Measurements from ENCODE around the gene C20orf173. TPM values are rescaled to one million over a fixed set of nuclear protein-coding genes. Genes with fewer than 3 reads are reported as not detected.

The C20orf173 gene
- total RNA-seq, 1 donor from 2014 or later = not detected

GRCh38 chr20:35562541-35563110 lies 33.2 kb upstream of the C20orf173 start:
- H3K27me3 ChIP-seq (ENCODE audit: low read depth) = no peaks in the 10 kb centered on the region
- no peak overlapping the region for H3K27ac ChIP-seq
- no peak overlapping the region for H3K4me3 ChIP-seq
- no peak for TF ChIP-seq CTCF (IDR thresholded peaks at IDR 0.05)
- intact Hi-C loops (cut with DNase I) = no loop called here
- H3K36me3 ChIP-seq = peaks cover 12% of the 10 kb centered on the region
- ATAC-seq (no peak), DNase-seq (no peak)
- no peaks in the 10 kb centered on the region for H3K9me3 ChIP-seq
- no peaks in the 10 kb centered on the region for H3K4me1 ChIP-seq

DNA sequence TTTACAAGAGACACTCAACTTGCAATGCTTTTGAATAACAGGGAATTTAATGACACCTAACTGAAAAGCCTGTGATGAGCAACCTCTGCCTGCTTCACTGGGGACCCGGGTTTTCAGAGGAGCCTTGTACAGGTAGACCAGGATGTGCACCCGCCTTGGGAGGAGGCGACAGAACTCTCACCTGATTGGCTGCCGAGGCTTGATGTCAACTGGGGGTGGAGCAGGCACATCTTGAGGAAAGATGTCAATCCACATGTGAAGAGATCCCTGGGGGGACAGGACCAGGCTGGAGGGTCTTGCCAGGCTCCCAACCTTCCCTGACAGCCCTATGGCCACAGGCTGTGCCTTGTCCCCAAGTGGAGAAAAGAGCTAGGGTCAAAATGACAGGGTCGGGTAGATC lies 32.2 kb upstream of the C20orf173 start:
- ATAC-seq = no peak
- H3K36me3 ChIP-seq = peaks cover 22% of the 10 kb centered on the region
- no peak overlapping the region for H3K27ac ChIP-seq
- intact Hi-C loops (cut with DNase I) = no loop called here
- no peak for TF ChIP-seq CTCF (IDR thresholded peaks at IDR 0.05)
- DNase-seq = no peak
- no peaks in the 10 kb centered on the region for H3K9me3 ChIP-seq
- no peak overlapping the region for H3K4me3 ChIP-seq
- no peaks in the 10 kb centered on the region for H3K4me1 ChIP-seq
- H3K27me3 ChIP-seq (ENCODE audit: low read depth) = no peaks in the 10 kb centered on the region

- Histone ChIP-seq H3K4me3 (no peak overlapping the region), H3K27ac (no peak overlapping the region), H3K9me3 (no peaks in the 10 kb centered on the region), H3K4me1 (no peaks in the 10 kb centered on the region), H3K27me3 (ENCODE audit: low read depth) (no peaks in the 10 kb centered on the region), H3K36me3 (peaks cover 26% of the 10 kb centered on the region)
- ATAC-seq = peak; percentile 70 to 84
- TF ChIP-seq CTCF (IDR thresholded peaks at IDR 0.05) = peak; percentile 21
- intact Hi-C loops (cut with DNase I) = no loop called here
- DNase-seq = no peak
Observed at GRCh38 chr20:35561268-35561667, 31.8 kb upstream of the C20orf173 start.

DNA sequence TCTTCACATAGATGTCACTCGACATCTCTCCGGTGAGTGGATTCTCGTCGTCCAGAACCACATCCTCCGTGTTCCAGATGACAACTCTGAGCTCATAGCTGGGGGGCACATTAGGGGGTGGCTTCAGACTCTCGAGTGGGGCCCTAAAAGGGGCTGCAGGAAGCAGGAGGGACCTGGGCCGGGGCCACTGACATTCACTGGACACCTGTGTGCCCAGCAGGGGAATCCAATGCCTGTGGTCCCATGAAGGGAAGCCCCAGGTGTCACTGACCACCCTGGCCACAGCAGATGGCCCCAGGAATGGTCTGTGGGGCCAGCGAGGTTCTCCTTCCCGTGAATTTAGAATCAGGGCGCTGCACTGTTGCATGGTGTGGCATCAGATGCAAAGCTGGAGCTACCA lies 31.1 kb upstream of the C20orf173 start:
- H3K36me3 ChIP-seq = peaks cover 33% of the 10 kb centered on the region
- intact Hi-C loops (cut with DNase I) = no loop called here
- no peak overlapping the region for H3K4me3 ChIP-seq
- DNase-seq (no peak), ATAC-seq (no peak)
- H3K9me3 ChIP-seq = no peaks in the 10 kb centered on the region
- no peaks in the 10 kb centered on the region for H3K4me1 ChIP-seq
- H3K27me3 ChIP-seq (ENCODE audit: low read depth) = no peaks in the 10 kb centered on the region
- H3K27ac ChIP-seq = no peak overlapping the region
- TF ChIP-seq CTCF (IDR thresholded peaks at IDR 0.05) = no peak

DNA sequence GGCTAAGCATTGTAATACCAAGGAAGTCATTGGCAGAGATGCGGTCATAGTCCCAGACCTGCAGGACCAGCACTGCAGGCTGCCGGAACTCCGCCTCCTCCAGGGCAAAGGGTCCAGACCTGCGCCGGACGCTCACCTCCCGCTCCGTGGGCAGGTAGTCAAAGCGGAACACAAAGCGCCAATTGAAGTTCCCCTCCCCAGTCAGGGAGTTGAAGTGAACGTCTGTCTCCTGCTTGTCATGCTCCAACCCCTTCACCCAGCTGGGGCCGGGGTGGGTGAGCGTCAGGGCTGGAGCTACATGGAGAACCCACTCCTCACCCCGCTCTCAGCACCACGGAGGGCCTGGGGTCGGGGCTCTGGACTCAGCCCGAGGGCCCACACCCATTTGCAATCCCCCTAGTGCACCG lies 30.7 kb upstream of the C20orf173 start:
- Histone ChIP-seq H3K9me3 (no peaks in the 10 kb centered on the region), H3K27me3 (ENCODE audit: low read depth) (no peaks in the 10 kb centered on the region), H3K27ac (no peak overlapping the region), H3K36me3 (peaks cover 37% of the 10 kb centered on the region), H3K4me1 (no peaks in the 10 kb centered on the region), H3K4me3 (no peak overlapping the region)
- DNase-seq = no peak
- TF ChIP-seq CTCF (IDR thresholded peaks at IDR 0.05) = no peak
- intact Hi-C loops (cut with DNase I) = no loop called here
- no peak for ATAC-seq

All from lower lobe of right lung (tissue), 2 donors.